HEK293 (cell line): ENCODE measurements around the gene BTRC.

Experiments
- ELK4 ChIP-seq: IDR thresholded peaks from 2 replicates; pipeline ENCODE4 v1.6.1; 2011; ENCODE audit warnings: mild to moderate bottlenecking, low read depth, low read length, borderline replicate concordance
- HOXA7 ChIP-seq: sonication (generic); formaldehyde crosslinking; IDR thresholded peaks from 2 replicates; pipeline ENCODE4 v1.8.1; 2022; ENCODE audit warnings: missing genetic modification reagents, borderline replicate concordance
- IKZF3 ChIP-seq: fragments of 450-650 bp; IDR thresholded peaks from 2 replicates; pipeline ENCODE4 v1.5.0; 2018; ENCODE audit warnings: missing biosample characterization, mild to moderate bottlenecking, missing genetic modification characterization, moderate library complexity
- KLF9 ChIP-seq: fragments of 450-650 bp; formaldehyde crosslinking; IDR thresholded peaks from 2 replicates; pipeline ENCODE4 v1.5.1; 2016; ENCODE audit warnings: missing biosample characterization, missing genetic modification characterization, low read depth
- SP2 ChIP-seq: fragments of 450-650 bp; formaldehyde crosslinking; IDR thresholded peaks from 2 replicates; pipeline ENCODE4 v1.5.1; 2016; ENCODE audit warnings: missing biosample characterization, missing genetic modification characterization
- SP7 ChIP-seq: fragments of 450-650 bp; formaldehyde crosslinking; IDR thresholded peaks from 2 replicates; pipeline ENCODE4 v1.5.1; 2016; ENCODE audit warnings: missing biosample characterization, missing genetic modification characterization
- ZBTB48 ChIP-seq: fragments of 450-650 bp; formaldehyde crosslinking; IDR thresholded peaks from 2 replicates; pipeline ENCODE4 v1.5.1; 2016; ENCODE audit warnings: missing biosample characterization, missing genetic modification characterization
- ZFP37 ChIP-seq: fragments of 450-650 bp; formaldehyde crosslinking; IDR thresholded peaks from 2 replicates; pipeline ENCODE4 v1.5.1; 2016; ENCODE audit warnings: missing biosample characterization, missing genetic modification characterization
- ZNF121 ChIP-seq: fragments of 450-650 bp; formaldehyde crosslinking; IDR thresholded peaks from 2 replicates; pipeline ENCODE4 v1.5.1; 2016; ENCODE audit warnings: missing biosample characterization, missing genetic modification characterization
- ZNF146 ChIP-seq: fragments of 450-650 bp; formaldehyde crosslinking; IDR thresholded peaks from 2 replicates; pipeline ENCODE4 v1.5.1; 2016; ENCODE audit warnings: missing biosample characterization, missing genetic modification characterization
- ZNF155 ChIP-seq: fragments of 450-650 bp; formaldehyde crosslinking; IDR thresholded peaks from 2 replicates; pipeline ENCODE4 v1.5.1; 2016; ENCODE audit warnings: missing biosample characterization, missing genetic modification characterization
- ZNF174 ChIP-seq: fragments of 450-650 bp; formaldehyde crosslinking; IDR thresholded peaks from 2 replicates; pipeline ENCODE4 v1.5.0; 2017; ENCODE audit warnings: missing biosample characterization, mild to moderate bottlenecking, missing genetic modification characterization
- ZNF19 ChIP-seq: fragments of 450-650 bp; formaldehyde crosslinking; IDR thresholded peaks from 2 replicates; pipeline ENCODE4; 2016; ENCODE audit warnings: missing biosample characterization, missing genetic modification characterization, low read depth
- ZNF202 ChIP-seq: fragments of 450-650 bp; formaldehyde crosslinking; IDR thresholded peaks from 2 replicates; pipeline ENCODE4 v1.5.1; 2016; ENCODE audit warnings: missing biosample characterization, missing genetic modification characterization, borderline replicate concordance
- ZNF23 ChIP-seq: fragments of 450-650 bp; formaldehyde crosslinking; IDR thresholded peaks from 2 replicates; pipeline ENCODE4 v1.5.1; 2016; ENCODE audit warnings: missing biosample characterization, missing genetic modification characterization, borderline replicate concordance
- ZNF239 ChIP-seq: fragments of 450-650 bp; formaldehyde crosslinking; IDR thresholded peaks from 2 replicates; pipeline ENCODE4 v1.5.1; 2016; ENCODE audit warnings: missing biosample characterization, missing genetic modification characterization
- ZNF280C ChIP-seq: fragments of 450-650 bp; formaldehyde crosslinking; IDR thresholded peaks from 2 replicates; pipeline ENCODE4 v1.5.1; 2016; ENCODE audit warnings: missing biosample characterization, missing genetic modification characterization
- ZNF416 ChIP-seq: fragments of 450-650 bp; formaldehyde crosslinking; IDR thresholded peaks from 2 replicates; pipeline ENCODE4 v1.5.1; 2016; ENCODE audit warnings: missing biosample characterization, missing genetic modification characterization
- ZNF473 ChIP-seq: fragments of 450-650 bp; formaldehyde crosslinking; IDR thresholded peaks from 2 replicates; pipeline ENCODE4 v1.5.1; 2017; ENCODE audit warnings: missing biosample characterization, missing genetic modification characterization
- ZNF510 ChIP-seq: fragments of 450-650 bp; formaldehyde crosslinking; IDR thresholded peaks from 2 replicates; pipeline ENCODE4 v1.5.1; 2018; ENCODE audit warnings: mild to moderate bottlenecking, missing genetic modification characterization, missing biosample characterization; ENCODE audit not compliant: insufficient replicate concordance
- ZNF548 ChIP-seq: fragments of 450-650 bp; formaldehyde crosslinking; IDR thresholded peaks from 2 replicates; pipeline ENCODE4 v1.5.1; 2016; ENCODE audit warnings: missing biosample characterization, missing genetic modification characterization
- ZNF549 ChIP-seq: fragments of 450-650 bp; IDR thresholded peaks from 2 replicates; pipeline ENCODE4 v1.5.1; 2018; ENCODE audit warnings: missing biosample characterization, missing genetic modification characterization, mild to moderate bottlenecking, inconsistent platforms, moderate library complexity
- ZNF610 ChIP-seq: fragments of 450-650 bp; formaldehyde crosslinking; IDR thresholded peaks from 2 replicates; pipeline ENCODE4 v1.5.1; 2016; ENCODE audit warnings: missing biosample characterization, missing genetic modification characterization, borderline replicate concordance
- ZNF639 ChIP-seq: fragments of 450-650 bp; formaldehyde crosslinking; IDR thresholded peaks from 2 replicates; pipeline ENCODE4 v1.5.1; 2016; ENCODE audit warnings: missing biosample characterization, missing genetic modification characterization
- ZNF670 ChIP-seq: fragments of 450-650 bp; formaldehyde crosslinking; IDR thresholded peaks from 2 replicates; pipeline ENCODE4 v1.5.1; 2016; ENCODE audit warnings: missing biosample characterization, missing genetic modification characterization, low read depth
- ZNF747 ChIP-seq: fragments of 450-650 bp; formaldehyde crosslinking; IDR thresholded peaks from 2 replicates; pipeline ENCODE4 v1.5.1; 2016; ENCODE audit warnings: missing biosample characterization, missing genetic modification characterization
- ZNF76 ChIP-seq: fragments of 450-650 bp; formaldehyde crosslinking; IDR thresholded peaks from 2 replicates; pipeline ENCODE4; 2016; ENCODE audit warnings: low read depth, missing biosample characterization, missing genetic modification characterization, borderline replicate concordance
- ZNF830 ChIP-seq: fragments of 450-650 bp; IDR thresholded peaks from 2 replicates; pipeline ENCODE4 v1.5.0; 2018; ENCODE audit warnings: missing biosample characterization, missing genetic modification characterization, low read depth, mild to moderate bottlenecking, moderate library complexity
- TF ChIP-seq, protein P1 (sequence below): fragments of 450-650 bp; formaldehyde crosslinking; IDR thresholded peaks from 2 replicates; pipeline ENCODE4 v1.5.1; 2016; ENCODE audit warnings: missing biosample characterization, missing genetic modification characterization
- TF ChIP-seq, protein P2 (sequence below): fragments of 450-650 bp; formaldehyde crosslinking; IDR thresholded peaks from 2 replicates; pipeline ENCODE4 v1.5.1; 2016; ENCODE audit warnings: missing biosample characterization, missing genetic modification characterization

The BTRC gene

GRCh38 chr10:101441541-101442455 lies 87.8 kb downstream of the BTRC start (continued):
- TF ChIP-seq ZBTB48 (tag by site-specific recombination) (peak; percentile 61; the same call in 1 of the 2 replicates), ZNF830 (no peak), ZNF155 (peak; percentile 29; the same call in 1 of the 2 replicates), ZNF280C (no peak), ZNF610 (peak; percentile 72; the same call in 1 of the 2 replicates), ZFP37 (tag by site-specific recombination) (peak; percentile 97), ELK4 (no peak), ZNF670 (tag by site-specific recombination) (no peak), ZNF121 (no peak), ZNF510 (no peak), ZNF548 (no peak), IKZF3 (tag by site-specific recombination) (peak; percentile 83), ZNF76 (tag by site-specific recombination) (peak; percentile 66), ZNF473 (tag by site-specific recombination) (no peak), ZNF639 (peak; percentile 100), SP7 (tag by site-specific recombination) (peak; percentile 99), KLF9 (tag by site-specific recombination) (peak; percentile 78; the same call in 1 of the 2 replicates), ZNF549 (no peak), ZNF202 (tag by site-specific recombination) (no peak), SP2 (no peak), ZNF747 (tag by site-specific recombination) (no peak), ZNF416 (no peak), ZNF146 (tag by site-specific recombination) (peak; percentile 75; the same call in 1 of the 2 replicates), ZNF23 (tag by site-specific recombination) (no peak), ZNF174 (tag by site-specific recombination) (no peak), HOXA7 (CRISPR knock-in tag) (no peak), ZNF19 (tag by site-specific recombination) (no peak), ZNF239 (tag by site-specific recombination) (no peak; the same call in 1 of the 2 replicates)
- TF ChIP-seq, protein P1, sequence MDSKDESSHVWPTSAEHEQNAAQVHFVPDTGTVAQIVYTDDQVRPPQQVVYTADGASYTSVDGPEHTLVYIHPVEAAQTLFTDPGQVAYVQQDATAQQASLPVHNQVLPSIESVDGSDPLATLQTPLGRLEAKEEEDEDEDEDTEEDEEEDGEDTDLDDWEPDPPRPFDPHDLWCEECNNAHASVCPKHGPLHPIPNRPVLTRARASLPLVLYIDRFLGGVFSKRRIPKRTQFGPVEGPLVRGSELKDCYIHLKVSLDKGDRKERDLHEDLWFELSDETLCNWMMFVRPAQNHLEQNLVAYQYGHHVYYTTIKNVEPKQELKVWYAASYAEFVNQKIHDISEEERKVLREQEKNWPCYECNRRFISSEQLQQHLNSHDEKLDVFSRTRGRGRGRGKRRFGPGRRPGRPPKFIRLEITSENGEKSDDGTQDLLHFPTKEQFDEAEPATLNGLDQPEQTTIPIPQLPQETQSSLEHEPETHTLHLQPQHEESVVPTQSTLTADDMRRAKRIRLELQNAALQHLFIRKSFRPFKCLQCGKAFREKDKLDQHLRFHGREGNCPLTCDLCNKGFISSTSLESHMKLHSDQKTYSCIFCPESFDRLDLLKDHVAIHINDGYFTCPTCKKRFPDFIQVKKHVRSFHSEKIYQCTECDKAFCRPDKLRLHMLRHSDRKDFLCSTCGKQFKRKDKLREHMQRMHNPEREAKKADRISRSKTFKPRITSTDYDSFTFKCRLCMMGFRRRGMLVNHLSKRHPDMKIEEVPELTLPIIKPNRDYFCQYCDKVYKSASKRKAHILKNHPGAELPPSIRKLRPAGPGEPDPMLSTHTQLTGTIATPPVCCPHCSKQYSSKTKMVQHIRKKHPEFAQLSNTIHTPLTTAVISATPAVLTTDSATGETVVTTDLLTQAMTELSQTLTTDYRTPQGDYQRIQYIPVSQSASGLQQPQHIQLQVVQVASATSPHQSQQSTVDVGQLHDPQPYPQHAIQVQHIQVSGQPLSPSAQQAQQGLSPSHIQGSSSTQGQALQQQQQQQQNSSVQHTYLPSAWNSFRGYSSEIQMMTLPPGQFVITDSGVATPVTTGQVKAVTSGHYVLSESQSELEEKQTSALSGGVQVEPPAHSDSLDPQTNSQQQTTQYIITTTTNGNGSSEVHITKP (tag by site-specific recombination) = peak; percentile 93
- TF ChIP-seq, protein P2, sequence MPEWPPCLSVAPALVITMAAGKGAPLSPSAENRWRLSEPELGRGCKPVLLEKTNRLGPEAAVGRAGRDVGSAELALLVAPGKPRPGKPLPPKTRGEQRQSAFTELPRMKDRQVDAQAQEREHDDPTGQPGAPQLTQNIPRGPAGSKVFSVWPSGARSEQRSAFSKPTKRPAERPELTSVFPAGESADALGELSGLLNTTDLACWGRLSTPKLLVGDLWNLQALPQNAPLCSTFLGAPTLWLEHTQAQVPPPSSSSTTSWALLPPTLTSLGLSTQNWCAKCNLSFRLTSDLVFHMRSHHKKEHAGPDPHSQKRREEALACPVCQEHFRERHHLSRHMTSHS (tag by site-specific recombination) = no peak
